Measurements from ENCODE around the gene C7orf25.
A peak's percentile ranks its signal among the peaks of the same experiment; 100 is the strongest.

C7orf25 gene

DNA sequence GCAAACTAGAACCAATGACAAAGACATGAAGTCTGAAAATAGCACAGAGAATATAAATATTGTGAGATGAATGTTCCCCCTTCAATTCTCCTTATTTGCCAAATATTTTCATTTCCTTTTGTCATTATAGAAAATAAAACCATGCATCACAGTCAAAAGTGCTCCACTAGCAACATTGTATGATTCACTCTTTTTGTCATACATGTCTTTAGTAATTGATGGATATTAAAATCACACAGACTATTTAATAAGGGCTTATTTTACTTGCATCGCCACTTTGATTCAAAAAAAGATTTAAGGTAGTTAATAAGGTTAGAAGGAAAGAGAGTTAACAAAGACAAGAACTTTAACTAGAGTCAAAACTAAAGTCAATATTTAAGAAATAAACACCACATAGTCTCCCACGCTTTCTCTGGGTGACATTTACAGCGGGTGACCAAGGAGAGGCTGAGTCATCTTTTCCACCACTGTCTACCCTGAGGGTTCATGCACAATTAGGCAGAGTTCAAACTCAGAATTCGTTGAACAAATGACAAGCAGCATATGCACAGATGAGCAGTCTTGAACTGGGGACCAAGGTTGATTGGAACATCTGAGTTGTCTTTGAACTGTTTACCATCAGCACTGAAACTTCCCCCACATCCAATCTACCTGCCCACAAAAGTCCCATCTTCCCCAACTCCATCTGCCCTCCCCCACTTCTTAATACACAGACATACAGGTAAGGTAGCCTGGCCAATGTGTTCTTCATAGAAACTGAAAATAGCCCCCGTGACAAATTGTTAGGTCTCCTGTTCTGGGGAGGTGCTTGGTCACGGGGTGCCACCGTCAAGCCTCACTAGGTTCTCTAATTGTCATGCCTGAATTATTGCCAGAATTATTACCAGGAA is 42.5 kb downstream of the C7orf25 start:
- TF ChIP-seq NFIC (IDR thresholded peaks at IDR 0.05) = 0 out of 2 replicates have a peak, but pooled peaks have one; percentile 7
- TF ChIP-seq USF1 (IDR thresholded peaks at IDR 0.05) = no peak
- TF ChIP-seq EP300 (IDR thresholded peaks at IDR 0.05; ENCODE audit: borderline replicate concordance) = no peak
- TF ChIP-seq EGR1 (IDR thresholded peaks at IDR 0.05) = no peak

GRCh38 chr7:42868480-42868879 is 43.4 kb downstream of the C7orf25 start:
- no peak for TF ChIP-seq CEBPB (IDR thresholded peaks at IDR 0.05)
- TF ChIP-seq TCF12 (IDR thresholded peaks at IDR 0.05; ENCODE audit: low read depth) = no peak
- no peak for TF ChIP-seq ZBTB7A (IDR thresholded peaks at IDR 0.05; ENCODE audit: low read depth)
- no peak for TF ChIP-seq NFIC (IDR thresholded peaks at IDR 0.05)
- no peak for TF ChIP-seq TEAD4 (IDR thresholded peaks at IDR 0.05)
- TF ChIP-seq EP300 (IDR thresholded peaks at IDR 0.05; ENCODE audit: borderline replicate concordance) = no peak
- no peak for TF ChIP-seq CREB1 (IDR thresholded peaks at IDR 0.05; ENCODE audit: low read depth)
- no peak for TF ChIP-seq EGR1 (IDR thresholded peaks at IDR 0.05)
- no peak for TF ChIP-seq TAF1 (IDR thresholded peaks at IDR 0.05; ENCODE audit: low read depth)
- no peak for TF ChIP-seq RAD21 (IDR thresholded peaks at IDR 0.05; ENCODE audit: low read depth)
- no peak for TF ChIP-seq YY1 (IDR thresholded peaks at IDR 0.05; ENCODE audit: low read depth)
- TF ChIP-seq USF1 (IDR thresholded peaks at IDR 0.05) = no peak
- TF ChIP-seq MAX (IDR thresholded peaks at IDR 0.05) = no peak
- TF ChIP-seq, protein P1, sequence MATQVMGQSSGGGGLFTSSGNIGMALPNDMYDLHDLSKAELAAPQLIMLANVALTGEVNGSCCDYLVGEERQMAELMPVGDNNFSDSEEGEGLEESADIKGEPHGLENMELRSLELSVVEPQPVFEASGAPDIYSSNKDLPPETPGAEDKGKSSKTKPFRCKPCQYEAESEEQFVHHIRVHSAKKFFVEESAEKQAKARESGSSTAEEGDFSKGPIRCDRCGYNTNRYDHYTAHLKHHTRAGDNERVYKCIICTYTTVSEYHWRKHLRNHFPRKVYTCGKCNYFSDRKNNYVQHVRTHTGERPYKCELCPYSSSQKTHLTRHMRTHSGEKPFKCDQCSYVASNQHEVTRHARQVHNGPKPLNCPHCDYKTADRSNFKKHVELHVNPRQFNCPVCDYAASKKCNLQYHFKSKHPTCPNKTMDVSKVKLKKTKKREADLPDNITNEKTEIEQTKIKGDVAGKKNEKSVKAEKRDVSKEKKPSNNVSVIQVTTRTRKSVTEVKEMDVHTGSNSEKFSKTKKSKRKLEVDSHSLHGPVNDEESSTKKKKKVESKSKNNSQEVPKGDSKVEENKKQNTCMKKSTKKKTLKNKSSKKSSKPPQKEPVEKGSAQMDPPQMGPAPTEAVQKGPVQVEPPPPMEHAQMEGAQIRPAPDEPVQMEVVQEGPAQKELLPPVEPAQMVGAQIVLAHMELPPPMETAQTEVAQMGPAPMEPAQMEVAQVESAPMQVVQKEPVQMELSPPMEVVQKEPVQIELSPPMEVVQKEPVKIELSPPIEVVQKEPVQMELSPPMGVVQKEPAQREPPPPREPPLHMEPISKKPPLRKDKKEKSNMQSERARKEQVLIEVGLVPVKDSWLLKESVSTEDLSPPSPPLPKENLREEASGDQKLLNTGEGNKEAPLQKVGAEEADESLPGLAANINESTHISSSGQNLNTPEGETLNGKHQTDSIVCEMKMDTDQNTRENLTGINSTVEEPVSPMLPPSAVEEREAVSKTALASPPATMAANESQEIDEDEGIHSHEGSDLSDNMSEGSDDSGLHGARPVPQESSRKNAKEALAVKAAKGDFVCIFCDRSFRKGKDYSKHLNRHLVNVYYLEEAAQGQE (IDR thresholded peaks at IDR 0.05; ENCODE audit: low read depth) = no peak
- TF ChIP-seq FOXM1 (IDR thresholded peaks at IDR 0.05; ENCODE audit: borderline replicate concordance, low read depth) = no peak

Measured in Ishikawa (cell line).